Measurements from ENCODE around the gene PTH2.

DNA sequence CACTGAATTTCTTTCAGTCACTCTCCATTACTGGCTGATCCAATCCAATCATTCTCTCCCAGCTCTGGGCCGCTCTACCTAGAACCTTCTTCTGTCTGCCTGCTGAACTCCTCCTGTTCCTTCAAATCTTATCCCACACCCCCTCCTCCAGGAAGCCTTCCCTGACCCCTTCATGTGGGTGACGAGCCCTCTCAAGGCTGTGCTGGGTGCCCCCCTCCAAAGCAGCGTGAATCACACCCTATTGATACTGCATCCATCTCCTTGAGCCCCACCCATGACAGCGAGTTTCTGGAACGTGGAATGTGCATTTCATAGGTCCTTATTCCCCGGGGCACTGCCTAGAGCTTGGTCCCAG lies 25.2 kb upstream of the PTH2 start:
- TF ChIP-seq POLR2A (IDR thresholded peaks at IDR 0.05) = no peak
- TF ChIP-seq, protein P1, sequence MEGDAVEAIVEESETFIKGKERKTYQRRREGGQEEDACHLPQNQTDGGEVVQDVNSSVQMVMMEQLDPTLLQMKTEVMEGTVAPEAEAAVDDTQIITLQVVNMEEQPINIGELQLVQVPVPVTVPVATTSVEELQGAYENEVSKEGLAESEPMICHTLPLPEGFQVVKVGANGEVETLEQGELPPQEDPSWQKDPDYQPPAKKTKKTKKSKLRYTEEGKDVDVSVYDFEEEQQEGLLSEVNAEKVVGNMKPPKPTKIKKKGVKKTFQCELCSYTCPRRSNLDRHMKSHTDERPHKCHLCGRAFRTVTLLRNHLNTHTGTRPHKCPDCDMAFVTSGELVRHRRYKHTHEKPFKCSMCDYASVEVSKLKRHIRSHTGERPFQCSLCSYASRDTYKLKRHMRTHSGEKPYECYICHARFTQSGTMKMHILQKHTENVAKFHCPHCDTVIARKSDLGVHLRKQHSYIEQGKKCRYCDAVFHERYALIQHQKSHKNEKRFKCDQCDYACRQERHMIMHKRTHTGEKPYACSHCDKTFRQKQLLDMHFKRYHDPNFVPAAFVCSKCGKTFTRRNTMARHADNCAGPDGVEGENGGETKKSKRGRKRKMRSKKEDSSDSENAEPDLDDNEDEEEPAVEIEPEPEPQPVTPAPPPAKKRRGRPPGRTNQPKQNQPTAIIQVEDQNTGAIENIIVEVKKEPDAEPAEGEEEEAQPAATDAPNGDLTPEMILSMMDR (IDR thresholded peaks at IDR 0.05) = no peak

Measured in uterus (tissue), 2 donors.